HCEC 1CT (cell line): ENCODE measurements around the gene SH2D4B.

ENCODE experiments used
- DNase-seq: peaks from one replicate; pipeline ENCODE4 v3.0.0-alpha.2; 2017

SH2D4B gene

DNA sequence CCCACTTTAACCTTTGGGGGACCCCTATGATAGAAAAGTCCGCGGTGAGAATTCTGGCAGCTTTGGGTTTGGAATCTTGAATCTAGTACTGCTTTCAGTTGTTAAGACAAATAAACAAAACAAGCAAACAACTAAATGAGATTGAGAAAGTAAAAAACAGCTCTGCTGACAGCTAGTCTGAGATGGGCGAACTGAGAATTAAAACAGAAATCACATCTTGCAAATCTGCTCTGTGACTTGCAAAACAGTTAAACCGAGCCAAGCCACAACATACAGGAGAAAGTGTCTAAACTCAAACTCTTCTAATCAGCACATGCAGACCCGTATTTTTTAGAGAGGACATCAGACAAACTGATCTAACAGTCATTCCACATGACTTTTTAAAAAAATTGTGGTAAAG lies 110.4 kb downstream of the SH2D4B start:
- DNase-seq = no peak

DNA sequence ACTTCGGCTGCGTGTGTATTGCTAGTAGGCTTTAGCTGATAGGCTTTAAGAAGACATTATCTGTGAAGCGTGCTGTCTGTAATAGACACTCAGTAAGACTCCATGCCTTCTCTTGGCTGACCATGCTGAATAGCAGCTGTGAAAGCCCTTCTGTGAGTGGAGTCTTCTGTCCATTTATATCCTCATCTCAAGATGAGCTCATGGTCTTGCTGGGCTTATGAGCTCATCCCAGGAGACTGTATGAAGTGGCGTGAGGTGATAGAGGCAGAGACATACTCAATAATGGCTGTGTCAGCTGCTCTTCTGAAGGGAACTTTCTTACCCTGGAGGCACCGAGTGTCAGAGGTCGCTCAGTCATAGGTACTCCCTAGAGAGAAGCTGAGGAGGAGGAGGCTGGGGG lies 111.5 kb downstream of the SH2D4B start:
- DNase-seq = no peak

DNA sequence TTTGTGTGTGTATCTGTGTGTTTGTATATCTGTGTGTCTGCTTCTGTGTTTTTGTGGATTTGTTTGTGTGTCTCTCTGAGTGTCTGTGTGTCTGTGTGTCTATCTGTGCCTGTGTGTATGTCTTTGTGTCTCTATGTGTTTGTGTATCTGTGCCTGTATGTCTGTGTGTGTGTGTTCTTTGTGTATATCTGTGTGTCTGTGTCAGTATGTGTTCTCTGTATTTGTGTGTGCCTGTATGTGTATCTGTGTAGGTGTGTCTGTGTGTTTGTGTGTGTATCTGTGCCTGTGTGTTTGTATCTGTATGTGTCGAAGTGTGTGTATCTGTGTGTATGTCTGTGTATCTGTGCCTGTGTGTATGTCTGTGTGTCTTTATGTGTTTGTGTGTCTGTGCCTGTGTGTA lies 118.2 kb downstream of the SH2D4B start:
- DNase-seq = no peak

DNA sequence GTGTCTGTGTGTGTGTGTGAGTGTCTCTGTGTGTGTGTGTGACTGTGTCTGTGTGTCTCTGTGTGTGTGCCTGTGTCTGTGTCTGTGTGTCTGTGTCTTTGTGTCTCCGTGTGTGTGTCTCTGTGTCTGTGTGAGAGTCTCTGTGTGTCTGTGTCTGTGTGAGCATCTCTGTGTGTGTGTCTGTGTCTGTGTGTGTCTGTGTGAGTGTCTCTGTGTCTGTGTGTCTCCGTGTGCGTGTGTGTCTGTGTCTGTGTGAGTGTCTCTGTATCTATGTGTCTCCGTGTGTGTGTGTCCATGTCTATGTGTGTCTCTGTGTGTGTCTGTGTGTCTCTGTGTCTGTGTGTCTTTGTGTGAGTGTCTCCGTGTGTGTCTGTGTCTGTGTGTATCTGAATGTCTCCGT lies 120.4 kb downstream of the SH2D4B start:
- DNase-seq = no peak

DNA sequence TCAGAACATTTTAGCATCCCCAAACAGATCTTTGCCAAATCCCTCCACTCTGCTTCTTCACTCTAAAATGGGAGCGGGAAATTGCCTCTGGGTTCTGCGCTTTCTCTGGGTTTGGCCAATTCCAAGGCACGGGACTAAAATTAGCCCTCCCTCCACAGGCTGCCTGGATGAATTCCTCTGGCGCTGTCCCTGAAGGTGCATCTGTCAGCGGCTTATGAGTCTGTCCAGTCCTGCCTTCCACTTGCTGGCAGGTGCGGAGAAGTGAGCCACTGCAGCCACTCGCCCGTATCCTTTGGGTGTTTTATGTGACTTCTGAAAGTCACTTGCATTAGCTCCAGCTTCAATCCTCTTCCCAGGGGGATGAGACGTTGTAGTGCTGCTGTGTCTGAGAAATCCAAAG lies 121.6 kb downstream of the SH2D4B start:
- DNase-seq = no peak

DNA sequence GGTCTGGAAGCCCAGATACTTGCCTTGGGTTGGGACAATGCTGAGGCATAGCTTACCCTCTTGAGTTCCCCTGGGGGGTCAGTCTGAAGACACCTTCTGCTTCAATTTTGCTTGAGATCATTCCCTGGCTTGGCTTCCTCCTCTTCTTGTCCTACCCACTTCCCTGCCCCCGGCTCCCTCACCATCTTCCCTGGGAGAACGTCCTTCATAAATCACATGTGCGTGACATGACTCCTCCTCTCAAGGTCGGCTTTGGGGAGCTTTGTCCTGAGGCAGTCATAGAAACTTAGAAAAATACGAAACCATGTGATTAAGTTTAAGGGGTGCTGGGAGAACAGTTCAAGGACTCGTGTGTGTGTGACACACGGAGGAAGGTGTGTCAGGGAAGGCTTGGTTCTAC lies 122.6 kb downstream of the SH2D4B start:
- DNase-seq = no peak

DNA sequence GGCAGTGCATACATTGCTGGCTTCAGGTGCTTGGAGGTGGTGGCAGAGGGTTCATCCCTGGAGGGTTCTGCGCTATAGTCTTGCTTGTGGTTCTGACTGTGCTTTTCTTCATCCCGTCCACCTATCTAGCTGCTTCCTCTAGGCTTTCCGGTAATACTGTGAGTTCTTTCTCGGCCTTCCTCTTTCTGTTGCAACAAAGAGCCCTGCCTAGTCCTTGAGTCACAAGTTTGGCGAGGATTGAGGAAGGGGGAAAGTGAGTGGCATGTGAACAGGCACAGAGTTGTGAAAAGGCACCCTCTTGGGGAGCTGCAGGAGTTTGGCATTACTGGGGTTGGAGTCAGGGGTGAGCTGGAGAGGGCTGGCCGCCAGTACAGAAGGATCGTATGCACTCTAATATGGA lies 123.0 kb downstream of the SH2D4B start:
- DNase-seq = no peak

DNA sequence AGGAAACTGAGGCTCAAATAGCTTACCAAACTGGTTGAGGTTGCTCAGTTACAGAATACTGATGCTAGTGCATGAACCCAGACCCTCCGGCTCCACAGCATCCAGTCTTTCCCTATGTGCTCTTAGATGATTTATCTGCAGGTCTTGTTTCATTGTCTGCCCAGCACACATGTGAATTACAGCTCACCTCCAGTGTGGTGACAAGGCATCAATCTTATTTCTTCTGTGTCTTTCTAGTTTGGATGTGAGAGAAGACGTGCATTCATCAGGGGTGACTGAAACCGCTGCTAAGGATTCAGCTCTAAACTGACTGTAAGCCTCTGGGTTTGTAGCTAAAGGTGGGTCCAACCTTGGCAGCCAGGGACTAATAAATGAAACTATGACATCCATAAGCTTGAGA lies 123.8 kb downstream of the SH2D4B start:
- DNase-seq = no peak

DNA sequence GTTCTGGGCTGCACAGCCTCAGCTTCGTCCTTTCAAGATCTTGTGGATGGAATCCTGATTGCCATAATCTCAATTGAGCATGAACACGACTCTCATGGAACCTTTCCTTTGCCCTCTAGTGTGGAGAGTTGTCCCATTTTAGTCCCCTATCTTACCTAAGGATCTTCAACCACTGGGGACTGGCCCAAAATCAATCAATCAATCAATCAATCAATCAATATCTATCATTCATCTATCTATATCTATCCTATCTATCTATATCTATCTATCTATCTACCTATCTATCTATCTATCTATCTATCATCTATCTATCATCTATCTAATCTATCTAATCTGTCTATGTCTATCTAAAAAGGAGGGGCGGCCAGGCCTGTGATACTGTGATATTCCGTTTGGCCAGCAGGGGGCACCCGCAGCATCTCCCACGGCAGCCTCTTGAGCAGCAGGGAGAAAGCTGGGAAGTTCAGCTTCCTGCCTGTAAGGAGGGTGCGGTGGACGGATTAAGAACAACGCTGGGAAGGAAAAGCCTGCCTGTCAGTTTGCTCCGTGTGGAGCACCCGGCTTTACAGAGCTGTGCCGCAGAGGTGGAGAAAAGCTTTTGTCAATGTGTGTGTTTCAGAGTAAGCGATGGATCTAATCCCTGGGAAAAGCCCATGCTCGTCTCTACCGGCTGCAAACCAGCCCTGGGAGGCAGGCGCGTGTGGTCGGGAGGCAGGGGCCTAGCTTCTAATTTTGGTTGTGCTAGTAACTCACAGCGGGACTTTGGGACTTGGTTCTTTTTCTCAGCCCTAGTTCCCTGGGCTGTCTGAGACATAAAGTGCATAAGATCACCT lies 124.9 kb downstream of the SH2D4B start:
- DNase-seq = peak; percentile 70

DNA sequence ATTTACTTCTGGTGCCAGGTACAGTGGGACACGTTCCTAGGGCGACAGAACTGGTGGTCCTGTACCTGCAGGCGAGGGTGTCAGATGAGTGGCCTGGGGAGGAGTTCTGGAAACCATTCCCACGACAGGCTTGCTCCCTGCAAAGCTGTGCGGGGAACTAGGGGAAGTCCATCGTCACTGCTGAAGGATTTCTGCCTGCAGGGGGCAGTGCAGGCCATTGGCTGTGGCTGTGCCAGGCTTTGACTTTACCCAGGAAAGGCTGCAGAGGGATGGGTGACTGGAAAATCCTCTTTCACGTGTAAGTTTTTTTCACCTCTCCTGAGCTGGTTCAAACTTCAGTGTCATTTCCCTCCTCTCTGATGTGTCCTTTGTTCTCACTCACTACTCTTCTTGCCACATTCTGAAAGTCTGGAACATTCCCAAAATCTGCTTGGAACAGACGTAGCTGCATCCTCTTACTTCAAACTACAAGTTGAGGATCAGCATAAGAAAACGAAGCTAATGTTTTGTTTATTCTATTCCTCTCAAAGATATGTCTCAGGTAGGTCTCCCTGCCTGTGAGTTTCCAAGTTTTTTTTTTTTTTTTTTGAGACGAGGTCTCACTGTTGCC lies 126.5 kb downstream of the SH2D4B start:
- DNase-seq = peak; percentile 42

DNA sequence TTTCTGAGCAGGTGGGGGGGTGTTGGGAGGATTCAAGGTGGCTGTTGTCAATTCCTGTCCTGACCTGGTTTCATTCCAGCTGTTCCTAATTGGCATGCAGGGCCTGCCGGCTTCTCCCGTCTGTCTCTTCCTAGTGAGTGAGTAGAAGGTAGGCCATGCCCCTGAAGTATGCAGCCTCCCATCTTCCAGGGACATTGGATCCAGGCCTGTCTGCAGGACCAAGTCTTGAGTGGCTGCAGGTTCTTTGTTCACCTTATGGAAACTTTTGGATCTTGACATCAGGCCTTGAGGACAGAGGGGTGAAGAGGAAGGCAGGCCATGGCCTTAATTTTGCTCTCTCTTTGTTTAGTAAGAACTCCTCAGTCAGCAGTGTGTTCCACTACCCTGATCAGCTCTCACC lies 131.8 kb downstream of the SH2D4B start:
- no peak for DNase-seq

DNA sequence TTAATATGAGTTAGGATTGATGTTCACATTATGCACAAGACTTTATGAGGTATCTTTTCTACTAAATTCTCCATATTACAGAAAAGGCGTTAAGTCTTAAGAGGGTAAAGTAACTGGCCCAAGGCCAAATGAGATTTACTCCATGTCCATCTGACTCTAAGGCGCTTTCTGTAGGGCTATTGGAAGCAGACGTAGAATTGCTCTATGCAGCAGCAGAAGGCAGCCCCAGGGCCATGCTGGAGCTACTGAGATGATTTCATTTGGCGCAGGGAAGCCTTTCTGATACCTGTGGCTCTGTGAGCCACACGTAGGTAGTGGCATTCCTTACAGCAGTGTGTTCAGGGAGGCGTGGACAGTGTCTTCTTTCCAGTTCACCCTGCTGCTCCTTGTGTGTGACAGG lies 133.1 kb downstream of the SH2D4B start:
- DNase-seq = no peak

DNA sequence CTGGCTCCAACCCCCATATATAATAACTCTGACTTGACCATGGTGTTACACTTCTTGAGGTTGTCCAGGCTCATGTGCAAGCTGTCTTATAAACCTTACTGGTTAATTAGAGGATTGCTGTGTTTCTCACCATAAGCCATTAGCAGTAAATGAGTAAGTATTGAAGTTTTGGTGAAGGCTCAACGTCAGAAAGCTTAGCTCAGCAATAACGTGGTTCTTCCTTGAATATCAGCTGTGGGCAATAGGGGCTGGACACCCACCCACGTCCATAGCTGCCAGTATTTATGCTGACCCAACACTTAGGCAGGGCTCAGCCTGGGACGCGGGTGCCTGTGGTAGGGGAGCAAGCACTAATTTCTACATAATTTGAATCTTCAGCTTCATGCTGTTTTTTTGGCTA lies 134.1 kb downstream of the SH2D4B start:
- no peak for DNase-seq

DNA sequence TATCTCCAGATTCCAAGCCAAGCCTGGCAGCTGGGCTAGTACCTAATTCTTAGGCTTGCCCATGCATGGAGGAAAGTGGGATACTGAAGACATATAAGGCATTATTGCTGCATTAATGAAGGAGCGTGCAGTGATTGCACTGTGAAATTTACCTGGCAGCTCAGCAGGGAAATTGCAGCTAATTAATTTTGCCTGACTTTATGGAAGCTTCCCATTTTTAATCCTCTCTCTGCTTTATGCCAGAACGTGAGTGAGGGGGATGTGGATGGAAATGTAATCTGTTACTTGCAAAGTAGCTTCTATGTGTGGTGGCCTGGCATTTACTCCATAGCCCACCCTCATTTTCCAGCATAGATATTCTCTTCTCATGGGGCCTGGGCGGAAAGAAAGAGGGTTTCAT lies 134.9 kb downstream of the SH2D4B start:
- no peak for DNase-seq

DNA sequence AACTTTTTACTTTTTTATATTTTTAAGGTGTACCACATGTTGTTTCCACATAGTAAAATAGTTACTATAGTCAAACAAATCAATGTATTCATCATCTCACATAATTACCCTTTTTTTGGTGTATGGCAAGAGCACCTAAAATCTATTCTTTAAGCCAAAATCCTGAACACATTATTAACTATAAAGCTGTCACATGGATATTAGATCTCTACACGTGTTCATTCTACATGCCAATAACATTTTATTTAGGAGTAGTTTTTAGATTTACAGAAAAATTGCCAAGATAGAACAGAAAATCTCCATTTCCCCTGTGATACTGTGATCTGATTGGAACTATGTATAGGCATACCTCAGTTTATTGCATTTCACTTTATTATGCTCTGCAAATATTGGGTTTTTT lies 137.1 kb downstream of the SH2D4B start:
- no peak for DNase-seq

DNA sequence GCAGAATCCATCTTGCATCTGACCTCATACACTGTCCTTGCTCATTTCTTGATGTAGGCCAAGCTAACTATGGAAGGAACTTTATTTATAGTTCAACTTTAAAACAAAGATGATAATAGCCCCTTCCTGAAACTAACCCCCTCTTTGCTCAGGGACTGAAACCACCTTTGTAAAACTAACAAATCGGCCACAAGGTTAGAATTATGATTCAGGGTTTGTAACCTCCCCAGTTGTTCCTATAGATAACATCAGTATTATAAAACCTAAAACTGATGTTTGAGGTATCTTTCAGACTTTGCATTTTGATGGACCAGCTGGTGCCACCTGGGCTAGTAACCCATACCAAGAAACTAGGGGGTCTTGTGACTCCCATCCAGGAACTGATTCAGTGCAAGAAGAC lies 143.4 kb downstream of the SH2D4B start:
- DNase-seq = no peak

DNA sequence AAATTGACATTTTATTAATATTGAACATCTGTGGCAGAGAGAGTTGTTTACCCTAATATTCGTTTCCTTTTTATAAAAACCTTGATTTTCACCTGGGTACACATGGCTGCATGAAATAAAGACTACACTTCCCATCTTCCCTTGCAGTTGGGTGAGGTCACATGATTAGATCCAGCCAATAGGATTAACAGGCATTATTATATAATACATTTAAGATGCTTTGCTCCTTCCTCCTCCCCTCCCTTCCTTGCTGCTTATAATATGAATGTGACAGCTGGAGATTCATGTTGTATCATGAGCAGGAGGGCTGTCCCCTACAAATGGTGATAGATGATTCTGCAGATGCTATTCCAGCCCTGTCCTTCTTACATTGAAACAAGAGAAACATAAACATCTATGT lies 146.6 kb downstream of the SH2D4B start:
- no peak for DNase-seq

DNA sequence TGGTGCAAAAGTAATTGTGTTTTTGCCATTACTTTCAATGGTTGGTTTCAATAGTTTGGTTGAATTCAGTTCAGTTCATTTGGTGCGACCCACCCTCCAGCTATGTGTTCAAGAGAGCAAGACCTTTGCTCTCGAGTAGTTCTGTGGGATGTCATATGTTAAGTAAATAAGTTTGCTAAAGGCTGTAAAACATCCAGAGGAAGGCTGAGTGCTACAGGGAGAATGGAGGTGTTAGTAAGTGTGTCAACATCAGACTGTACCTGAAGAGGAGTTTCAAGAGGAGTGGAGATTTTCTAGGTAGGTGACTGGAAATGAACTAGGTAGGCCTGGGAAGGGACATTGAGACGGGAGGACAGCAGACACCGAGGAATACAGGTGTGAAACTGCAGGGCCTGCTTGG lies 147.7 kb downstream of the SH2D4B start:
- no peak for DNase-seq

DNA sequence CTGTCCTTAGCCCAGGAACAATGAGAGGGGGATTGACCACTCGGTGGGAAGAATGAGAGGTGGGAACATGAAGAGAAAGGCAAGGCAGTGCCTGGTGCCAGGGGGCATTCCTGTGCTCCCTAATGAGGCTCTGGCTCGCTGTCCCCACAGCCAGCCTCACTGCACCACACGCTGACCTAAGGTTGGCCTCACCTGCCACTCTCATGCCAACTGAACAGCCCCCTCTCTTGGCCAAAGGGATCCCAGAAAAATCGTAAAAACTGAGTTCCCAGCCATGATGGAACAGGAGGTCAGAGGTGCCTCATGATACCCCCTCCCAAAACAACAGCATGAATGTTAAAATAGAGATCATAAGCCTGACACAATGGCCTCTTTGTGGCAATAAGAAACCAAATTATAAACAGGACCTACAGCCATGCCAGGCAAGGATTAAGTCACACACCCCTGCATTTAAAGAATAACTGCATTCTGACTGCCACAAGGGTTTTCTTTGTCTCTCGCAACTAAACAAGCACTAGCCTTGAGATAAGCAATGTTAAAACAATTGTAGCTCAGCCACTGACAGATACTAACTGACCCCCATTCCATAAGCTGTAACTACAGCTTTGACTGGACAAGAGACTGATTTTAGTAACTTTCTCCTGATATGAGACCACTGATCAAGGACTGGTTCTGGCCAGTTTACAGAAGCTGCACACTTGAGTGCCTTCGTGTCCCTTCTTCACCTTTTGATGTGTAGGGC lies 149.2 kb downstream of the SH2D4B start:
- no peak for DNase-seq

DNA sequence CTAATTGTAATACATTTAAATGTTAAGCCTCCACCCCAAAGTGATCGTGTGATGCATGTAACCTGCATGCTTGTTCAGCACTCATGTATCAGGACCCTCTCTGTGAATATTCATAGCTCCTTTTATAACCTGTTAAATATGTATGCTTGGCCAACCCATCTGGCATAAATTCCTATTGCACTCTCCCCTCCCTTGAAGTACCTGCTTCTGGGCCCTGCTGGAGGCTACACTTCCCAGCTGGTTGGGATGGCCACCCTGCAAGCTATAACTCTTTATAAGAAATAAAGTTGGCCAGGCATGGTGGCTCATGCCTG lies 149.7 kb downstream of the SH2D4B start:
- DNase-seq = no peak

DNA sequence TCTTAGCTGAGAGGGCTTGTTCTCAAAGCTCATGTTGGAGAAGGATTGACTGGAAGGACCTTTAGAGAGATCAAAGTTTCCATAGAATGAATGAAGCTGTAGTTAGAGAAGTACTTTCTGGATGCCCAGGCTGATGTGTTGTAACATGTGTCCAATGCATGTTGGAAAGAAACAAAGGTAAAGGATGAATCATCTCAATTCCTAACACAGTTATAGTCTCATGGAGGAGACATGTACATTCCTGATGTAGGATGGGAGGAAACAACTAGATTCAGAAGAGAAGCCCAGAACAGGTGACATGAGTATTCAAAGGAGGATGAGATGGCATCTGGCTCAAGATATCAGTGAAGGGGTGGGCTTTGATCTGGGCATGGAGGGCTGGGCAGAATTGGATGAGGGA lies 152.7 kb downstream of the SH2D4B start:
- no peak for DNase-seq

DNA sequence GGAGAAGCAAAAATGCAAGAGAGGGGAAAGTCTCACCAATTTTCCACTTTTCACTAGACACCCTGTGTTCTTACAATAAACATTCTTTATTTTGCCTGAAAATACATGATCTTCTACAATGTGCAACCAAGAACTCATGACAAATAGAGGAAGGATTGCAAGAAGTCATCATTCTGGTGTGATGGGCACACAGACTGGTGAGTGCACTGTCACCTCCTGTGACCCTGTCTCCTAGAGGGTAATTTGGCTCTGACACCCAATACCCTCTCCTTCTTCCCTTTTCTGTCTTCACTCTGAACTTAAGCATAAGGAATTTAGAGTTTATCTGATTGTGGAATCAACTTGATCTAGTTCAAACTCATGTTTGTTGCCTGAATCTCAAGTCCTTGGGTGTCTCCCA lies 153.7 kb downstream of the SH2D4B start:
- no peak for DNase-seq

DNA sequence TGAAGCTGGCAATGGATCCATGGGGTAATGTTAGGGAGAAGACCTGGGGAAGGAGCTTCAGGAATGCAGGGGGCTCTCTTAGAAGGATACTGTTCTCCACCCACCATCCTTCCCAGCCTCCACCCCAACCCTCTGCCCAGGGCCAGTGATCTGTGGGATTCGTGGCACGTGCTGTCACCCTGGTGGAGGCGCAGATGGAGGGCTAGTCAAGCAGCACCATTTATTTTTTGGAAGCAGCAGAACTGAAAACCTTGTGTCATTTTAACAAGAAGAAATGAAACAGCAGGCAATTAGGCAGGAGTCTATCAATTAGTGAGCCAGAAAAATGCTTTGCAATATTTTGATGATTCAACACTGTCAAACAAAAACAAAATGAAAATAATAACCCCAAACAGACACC lies 155.9 kb downstream of the SH2D4B start:
- no peak for DNase-seq

DNA sequence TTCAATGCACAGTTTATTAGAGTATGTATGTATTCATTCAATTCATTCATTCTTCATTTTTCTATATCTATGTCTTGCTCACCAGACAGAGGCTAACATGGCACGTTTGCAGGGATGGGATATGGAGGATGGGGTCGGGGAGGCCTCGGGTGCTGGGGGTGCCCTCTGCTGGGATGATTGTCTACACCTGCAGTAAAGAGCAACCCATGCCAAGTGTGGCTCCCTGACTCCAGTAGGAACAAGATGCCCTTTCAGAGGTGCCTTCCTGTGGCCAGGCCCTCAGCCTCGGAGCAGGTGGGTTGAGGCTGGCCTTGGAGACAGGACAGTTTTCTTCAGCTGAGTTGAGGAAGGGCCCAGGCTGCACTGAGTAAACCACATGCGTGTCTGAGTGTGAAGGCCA lies 157.2 kb downstream of the SH2D4B start:
- DNase-seq = no peak
